Spleen (tissue), 11 donors: ENCODE results near the gene AGBL1. TPM values are rescaled to one million over a fixed set of nuclear protein-coding genes. Genes with fewer than 3 reads are reported as not detected.

Experiments used
- DNase-seq: peaks from one replicate; pipeline ENCODE4 v3.0.0-alpha.2; 2020
- H3K27ac ChIP-seq, 8 donors: fragments of 200-600 bp; sonication (generic) in 7 of 8; 1 replicate in 4 of 8; 2 replicates in 4 of 8; pipeline versions ENCODE4 v1.5.0 to v1.8.0; 2016 to 2021; ENCODE audit warnings: inconsistent platforms in 4 of 8, mild to moderate bottlenecking in 4 of 8, moderate library complexity in 1 of 8
- H3K27me3 ChIP-seq, 7 donors: fragments of 200-600 bp; sonication (generic) in 6 of 7; replicated peaks in 1 of 7; 1 replicate in 4 of 7; 2 replicates in 3 of 7; pipeline versions ENCODE4 v1.5.0 to v1.8.0; 2016 to 2021; ENCODE audit warnings: inconsistent platforms in 3 of 7, mild to moderate bottlenecking in 1 of 7
- H3K36me3 ChIP-seq, 6 donors: fragments of 200-600 bp; sonication (generic) in 5 of 6; 1 replicate in 4 of 6; 2 replicates in 2 of 6; pipeline versions ENCODE4 v1.5.0 to v1.8.0; 2016 to 2021; ENCODE audit warnings: inconsistent platforms in 2 of 6
- H3K4me1 ChIP-seq, 6 donors: fragments of 200-600 bp; sonication (generic) in 5 of 6; 1 replicate in 3 of 6; 2 replicates in 3 of 6; pipeline versions ENCODE4 v1.5.0 to v1.8.0; 2016 to 2021; ENCODE audit warnings: inconsistent platforms in 3 of 6
- H3K4me3 ChIP-seq, 8 donors: fragments of 200-600 bp; sonication (generic) in 7 of 8; 1 replicate in 4 of 8; 2 replicates in 4 of 8; pipeline versions ENCODE4 v1.5.0 to v1.8.0; 2016 to 2021; ENCODE audit warnings: inconsistent platforms in 4 of 8, mild to moderate bottlenecking in 4 of 8, moderate library complexity in 2 of 8
- H3K9me3 ChIP-seq, 8 donors: fragments of 200-600 bp; sonication (generic) in 7 of 8; 1 replicate in 4 of 8; 2 replicates in 4 of 8; pipeline versions ENCODE4 v1.5.0 to v1.8.0; 2016 to 2021; ENCODE audit warnings: inconsistent platforms in 4 of 8
- CTCF ChIP-seq, 11 experiments: fragments of 200-600 bp in 7 of 11; fragments of 450-650 bp in 4 of 11; sonication (generic) in 4 of 11; IDR thresholded peaks in 8 of 11; conservative IDR thresholded peaks in 3 of 11; 1 replicate in 7 of 11; 2 replicates in 4 of 11; pipeline versions ENCODE4 v1.4.0 to v1.8.0; 2016 to 2021; ENCODE audit warnings: antibody characterized with exemption in 11 of 11, inconsistent platforms in 4 of 11, mild to moderate bottlenecking in 1 of 11
- POLR2A ChIP-seq, 3 donors: fragments of 450-650 bp; IDR thresholded peaks; one replicate each; pipeline ENCODE4 v1.5.1; 2017; ENCODE audit warnings: antibody characterized with exemption in 3 of 3, mild to moderate bottlenecking in 1 of 3
- POLR2AphosphoS5 ChIP-seq, 3 donors: sonication (generic); formaldehyde crosslinking; IDR thresholded peaks; one replicate each; pipeline ENCODE4 v1.5.1; 2017; ENCODE audit warnings: antibody characterized with exemption in 3 of 3
- WGBS, 5 donors: extraction: QIAGEN DNeasy Blood & Tissue Kit in 3 of 5; methylation state at CpG; one replicate each; pipeline versions ENCODE4 v1.1.5 to v1.1.7; 2013 to 2018; 5-methylcytosine and 5-hydroxymethylcytosine counted together
- intact Hi-C: fragments of 100-400 bp; cut with DNase I; formaldehyde crosslinking; loops from one replicate; pipeline ENCODE4 v1.15.0; 2023; ENCODE audit warnings: low total_unique reads
- polyA plus RNA-seq, 3 donors: library from polyadenylated mRNA; stranded (reverse); fragments of 200-250 nt; gene quantifications; one replicate each; pipeline ENCODE4 v1.2.1, GENCODE V29; 2013
- total RNA-seq, 7 donors: library from RNA; depleted of rRNA in 3 of 7; stranded (reverse); fragments of >200 nt in 3 of 7; fragmentation: NEBNext Ultra II Directional in 4 of 7; extraction: Animal tissue kit (Norgen Biotek cat#: 25700) in 4 of 7; gene quantifications; one replicate each; pipeline versions ENCODE4 v1.1.0 to v1.2.1, GENCODE V29; 2016 to 2021
- donor health status: healthy with polysubstance abuse.
- donor health status: DM: no; HTN: no; CAD: no; lungs with moderate emphysema.
- donor health status: DM: no; HTN: no; CAD: no.
- donor health status: Bipolar disorder and iron deficiency.
- donor health status: healthy.
- donor health status: DM: no; HTN: no; CAD: no.
- donor health status: DM: yes; HTN: yes; CAD: no.

AGBL1 gene
- total and polyA plus RNA-seq, 10 donors = not detected

DNA sequence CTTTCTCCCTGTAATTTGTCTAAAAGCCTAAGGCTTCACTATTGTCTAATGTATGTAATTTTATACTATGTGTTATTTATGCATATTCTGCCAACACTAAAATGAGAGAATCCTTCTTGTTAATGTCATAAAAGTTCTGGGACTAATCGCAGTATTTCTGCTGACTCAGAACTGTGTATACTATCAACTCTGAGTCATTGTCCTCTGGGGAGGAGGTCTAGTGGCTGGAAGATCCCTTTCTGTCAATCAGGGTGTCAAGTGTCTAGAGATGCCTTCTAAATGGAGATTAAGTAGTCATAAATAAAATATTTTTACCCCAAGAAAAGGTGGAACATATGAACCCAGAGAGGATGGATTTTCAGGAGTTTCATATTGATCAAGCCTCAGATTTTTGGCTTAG is 473.4 kb downstream of the AGBL1 start:
- intact Hi-C loops = no loop called here
- Histone ChIP-seq H3K4me1 (no peaks in the 10 kb centered on the region), H3K9me3 (peaks cover 0 to 7% (median 0%) of the 10 kb centered on the region in 8 donors), H3K27me3 (no peaks in the 10 kb centered on the region), H3K27ac (no peak overlapping the region), H3K36me3 (no peaks in the 10 kb centered on the region), H3K4me3 (no peak overlapping the region)
- 62 to 84% (median 80%) methylated on average over 1 of the region's 1 CpG for WGBS, 5 donors
- no peak for DNase-seq
- TF ChIP-seq CTCF (IDR thresholded peaks at IDR 0.05 in 8 of 11, conservative IDR thresholded peaks at IDR 0.05 in 3 of 11) (no peak), POLR2AphosphoS5 (IDR thresholded peaks at IDR 0.05) (no peak), POLR2A (IDR thresholded peaks at IDR 0.05) (no peak)

DNA sequence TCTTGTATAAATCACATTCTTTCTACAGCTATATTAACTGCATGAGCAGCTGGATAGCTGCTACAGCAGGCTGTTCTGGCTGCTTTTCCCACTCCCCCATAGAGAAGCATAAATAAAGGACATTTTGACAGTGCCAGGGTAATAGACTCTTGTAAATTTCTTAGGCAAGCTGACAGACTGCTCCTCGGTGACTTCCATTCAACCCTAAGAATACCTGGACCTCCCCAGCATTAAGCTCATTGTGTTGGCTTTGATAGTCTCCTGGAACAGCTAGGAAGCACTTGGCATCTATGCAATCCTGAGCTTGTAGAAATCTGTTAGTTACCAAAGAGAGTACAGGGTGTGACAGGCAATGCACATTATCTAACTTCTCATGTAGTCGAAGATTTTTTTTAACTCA is 475.4 kb downstream of the AGBL1 start:
- DNase-seq = no peak
- intact Hi-C loops = no loop called here
- TF ChIP-seq POLR2AphosphoS5 (IDR thresholded peaks at IDR 0.05) (no peak), POLR2A (IDR thresholded peaks at IDR 0.05) (no peak), CTCF (IDR thresholded peaks at IDR 0.05 in 8 of 11, conservative IDR thresholded peaks at IDR 0.05 in 3 of 11) (no peak)
- H3K4me1 ChIP-seq = no peaks in the 10 kb centered on the region
- H3K36me3 ChIP-seq = no peaks in the 10 kb centered on the region
- H3K27me3 ChIP-seq = no peaks in the 10 kb centered on the region
- peaks cover 0 to 5% (median 0%) of the 10 kb centered on the region in 8 donors for H3K9me3 ChIP-seq
- no peak overlapping the region for H3K27ac ChIP-seq
- no peak overlapping the region for H3K4me3 ChIP-seq
- 68 to 69% (median 69%) methylated on average over 2 of the region's 2 CpGs for WGBS, 5 donors

DNA sequence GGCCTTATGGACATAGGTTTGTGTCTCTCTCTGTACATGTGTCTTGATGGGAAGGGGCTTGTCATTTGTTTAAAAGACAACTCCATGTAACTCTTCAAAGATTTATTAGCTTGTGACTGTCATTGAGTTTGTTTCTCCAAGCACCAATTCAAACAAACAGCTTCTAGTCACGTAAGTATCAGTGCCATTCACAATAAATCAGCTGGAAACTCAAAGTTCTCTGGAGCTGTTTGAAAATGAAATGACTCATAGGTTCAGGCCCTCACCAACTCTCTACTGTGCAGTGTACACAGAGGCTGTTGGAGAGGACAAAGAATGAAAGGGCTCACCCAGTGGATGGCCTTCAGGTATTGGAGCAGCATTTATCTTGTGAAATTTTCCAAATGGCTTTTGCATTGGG is 476.3 kb downstream of the AGBL1 start:
- WGBS, 5 donors = 53 to 78% (median 59%) methylated on average over 1 of the region's 1 CpG
- H3K36me3 ChIP-seq = no peaks in the 10 kb centered on the region
- no peaks in the 10 kb centered on the region for H3K4me1 ChIP-seq
- no peak for DNase-seq
- intact Hi-C loops = no loop called here
- no peak overlapping the region for H3K27ac ChIP-seq
- H3K4me3 ChIP-seq = no peak overlapping the region
- H3K27me3 ChIP-seq = no peaks in the 10 kb centered on the region
- TF ChIP-seq CTCF (IDR thresholded peaks at IDR 0.05 in 8 of 11, conservative IDR thresholded peaks at IDR 0.05 in 3 of 11) (no peak), POLR2AphosphoS5 (IDR thresholded peaks at IDR 0.05) (no peak), POLR2A (IDR thresholded peaks at IDR 0.05) (no peak)
- peaks cover 0 to 7% (median 4%) of the 10 kb centered on the region in 8 donors for H3K9me3 ChIP-seq

DNA sequence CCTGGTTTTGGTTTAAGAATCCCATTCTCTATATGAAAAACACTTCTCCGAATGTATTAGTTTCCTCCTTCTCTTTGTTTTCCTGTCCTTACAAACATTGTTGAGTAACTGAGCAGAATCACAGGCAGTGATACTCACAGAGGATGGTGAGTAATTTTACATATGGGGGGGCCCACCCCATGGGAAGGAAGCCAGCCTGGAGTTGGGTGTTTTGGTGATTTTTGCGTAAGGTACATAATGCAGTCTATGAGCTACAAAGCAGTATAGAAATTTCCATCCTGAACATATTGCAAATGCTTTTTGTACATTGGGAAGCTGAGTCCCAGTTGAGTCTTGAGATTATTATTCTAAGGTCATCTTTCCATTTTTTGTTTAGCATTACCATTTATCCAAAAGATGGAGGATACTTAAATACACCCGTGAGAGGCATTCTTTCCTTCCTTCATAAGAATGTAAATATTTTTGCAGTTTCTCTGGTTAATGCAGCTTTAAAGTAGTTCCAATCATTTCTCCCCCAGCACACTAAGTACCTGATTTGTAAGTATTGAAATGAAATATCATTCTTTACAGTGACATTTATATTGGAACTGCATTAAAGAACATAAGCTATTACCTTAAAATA is 476.8 kb downstream of the AGBL1 start:
- WGBS, 5 donors = 80 to 91% (median 85%) methylated on average over 3 of the region's 3 CpGs
- Histone ChIP-seq H3K4me1 (no peaks in the 10 kb centered on the region), H3K9me3 (peaks cover 0 to 12% (median 4%) of the 10 kb centered on the region in 8 donors), H3K4me3 (no peak overlapping the region), H3K27ac (no peak overlapping the region), H3K36me3 (no peaks in the 10 kb centered on the region), H3K27me3 (no peaks in the 10 kb centered on the region)
- intact Hi-C loops = no loop called here
- DNase-seq = no peak
- TF ChIP-seq POLR2A (IDR thresholded peaks at IDR 0.05) = no peak
- TF ChIP-seq CTCF (IDR thresholded peaks at IDR 0.05 in 8 of 11, conservative IDR thresholded peaks at IDR 0.05 in 3 of 11) = no peak
- TF ChIP-seq POLR2AphosphoS5 (IDR thresholded peaks at IDR 0.05) = no peak
